HG03460 (cell line): ENCODE results near the gene CPED1.
"Not testable (repeated sequence)": the region's sequence is repeated elsewhere in the genome, so short reads cannot be mapped to it uniquely, and the experiment has no call there.

Experiments
- ATAC-seq: cut with Tn5 transposase; IDR thresholded peaks from one replicate; pipeline ENCODE4 v1.9.1; 2021; ENCODE audit not compliant: unreplicated experiment

CPED1 gene

DNA sequence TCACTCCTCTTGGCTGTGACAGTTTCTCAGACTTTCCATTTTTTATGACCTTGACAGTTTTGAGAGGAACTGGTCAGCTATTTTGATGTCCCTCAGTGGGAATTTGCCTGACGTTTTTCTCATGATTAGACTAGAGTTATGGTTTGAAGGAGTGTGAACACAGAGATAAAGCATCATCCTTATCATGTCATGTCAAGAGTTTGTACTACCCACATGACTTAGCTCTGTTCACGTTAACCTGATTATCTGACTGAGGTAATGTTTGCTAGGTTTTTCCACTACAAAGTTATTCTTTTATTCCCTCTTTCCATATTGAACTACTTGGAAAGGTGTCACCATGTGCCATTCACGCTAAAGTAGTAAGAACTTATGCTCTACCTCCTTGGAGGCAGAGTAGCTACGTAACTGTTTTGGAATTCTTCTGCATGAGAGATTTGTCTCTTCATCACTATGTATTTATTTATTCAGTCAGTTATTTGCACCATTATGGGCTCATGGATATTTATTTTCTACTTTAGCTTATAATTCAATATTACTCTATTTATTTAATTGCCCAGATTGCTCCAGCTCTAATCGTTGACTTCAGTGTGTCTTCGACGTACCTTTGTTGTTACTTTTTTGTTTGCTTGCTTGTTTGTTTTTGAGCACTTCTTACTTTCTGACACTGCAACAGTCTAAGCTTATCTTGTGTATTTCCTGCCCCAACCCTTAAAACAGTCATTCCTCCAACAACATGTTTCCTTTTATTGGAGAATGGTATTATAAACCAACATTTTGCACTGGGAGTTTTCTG, 50.4 kb downstream of the CPED1 start:
- no peak for ATAC-seq

- no peak for ATAC-seq
Measured at GRCh38 chr7:121039510-121039822, 51.0 kb downstream of the CPED1 start.

DNA sequence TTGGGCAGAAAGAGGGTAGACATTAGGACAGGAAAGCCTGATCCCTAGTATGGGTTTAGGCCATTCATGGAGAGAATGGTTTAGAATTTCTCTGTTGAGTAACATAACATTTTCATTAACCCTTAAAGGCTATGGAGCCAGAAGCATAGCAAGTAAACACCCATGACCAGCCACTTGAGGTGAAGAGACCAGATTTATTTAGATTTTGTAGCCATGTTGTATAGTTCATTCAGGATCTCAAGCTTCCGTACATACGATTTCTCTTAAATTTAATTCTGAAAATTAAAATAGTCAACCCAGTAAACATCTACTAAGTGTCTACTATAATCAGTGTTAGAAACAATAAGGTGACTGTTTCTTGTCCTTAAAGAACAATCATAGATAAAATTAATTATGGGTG, 51.5 kb downstream of the CPED1 start:
- ATAC-seq: no peak

DNA sequence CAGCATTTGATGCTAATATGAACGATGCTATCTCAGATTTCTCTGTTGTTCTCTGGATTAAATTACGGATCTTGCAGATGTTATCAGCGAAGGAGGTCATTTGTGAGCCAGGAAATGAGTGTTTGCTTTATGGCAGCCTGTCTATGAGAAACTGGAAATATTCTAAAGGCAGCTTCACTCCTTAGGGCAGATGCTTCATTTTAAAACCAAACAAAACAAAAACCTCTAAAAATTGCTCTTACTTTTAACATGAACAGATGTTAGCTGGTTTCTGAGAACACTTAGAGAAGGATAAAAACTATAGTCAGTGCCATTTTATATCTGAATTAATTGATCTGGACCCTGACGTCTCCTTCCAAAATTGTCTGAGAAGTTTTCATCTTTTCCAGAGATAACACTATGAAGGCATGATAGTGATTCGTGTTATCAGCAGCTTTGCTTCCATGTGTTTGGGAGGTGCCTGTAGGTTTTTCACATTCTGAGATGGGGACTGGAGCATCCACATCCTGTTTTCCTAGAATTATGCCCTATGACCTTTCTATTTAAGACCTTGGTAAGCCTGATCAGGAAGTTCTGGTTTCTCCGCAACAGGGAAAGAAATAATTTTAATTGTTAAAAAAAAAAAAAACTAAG, 53.1 kb downstream of the CPED1 start:
- ATAC-seq: no peak

DNA sequence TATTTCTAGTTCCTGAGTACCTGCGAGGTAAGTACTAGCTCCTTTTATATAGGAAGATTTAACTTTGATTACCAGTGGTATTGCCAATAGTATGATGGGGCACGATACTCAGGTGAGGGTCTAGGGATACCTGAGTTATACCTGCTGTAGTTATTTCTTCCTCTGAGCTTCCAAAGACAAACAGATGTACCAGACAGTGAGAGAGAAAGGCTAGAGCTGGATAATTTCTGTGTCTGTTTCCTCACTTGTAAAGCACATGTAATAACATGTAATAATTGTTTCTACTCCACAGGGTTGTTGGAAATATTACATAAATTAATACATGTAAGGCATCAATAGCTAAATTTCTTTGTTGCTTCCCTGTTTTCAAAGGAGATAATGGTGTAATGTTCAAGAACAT, 53.7 kb downstream of the CPED1 start:
- no peak for ATAC-seq

- ATAC-seq: no peak
Measured at GRCh38 chr7:121042899-121043298, 54.4 kb downstream of the CPED1 start.

GRCh38 chr7:121043314-121044234, 55.1 kb downstream of the CPED1 start:
- no peak for ATAC-seq

DNA sequence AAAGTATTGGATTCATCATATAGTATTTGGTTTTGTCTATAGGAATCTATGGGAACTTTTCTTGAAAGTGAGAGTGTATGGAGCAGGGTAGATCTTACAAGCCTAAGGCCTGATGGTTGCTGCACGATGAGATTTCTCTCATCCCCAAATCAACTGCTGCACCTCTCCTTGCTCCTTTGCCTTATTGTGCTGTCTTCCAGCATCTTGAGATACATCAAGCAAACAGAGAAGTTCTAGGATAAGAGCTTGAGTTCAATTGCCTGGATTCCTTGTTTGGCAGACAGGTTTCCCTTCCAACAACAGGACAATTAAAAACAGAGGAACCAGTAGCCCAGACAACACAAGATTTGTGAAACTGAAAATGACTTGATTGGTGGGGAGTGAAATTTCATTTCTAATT, 56.6 kb downstream of the CPED1 start:
- no peak for ATAC-seq

DNA sequence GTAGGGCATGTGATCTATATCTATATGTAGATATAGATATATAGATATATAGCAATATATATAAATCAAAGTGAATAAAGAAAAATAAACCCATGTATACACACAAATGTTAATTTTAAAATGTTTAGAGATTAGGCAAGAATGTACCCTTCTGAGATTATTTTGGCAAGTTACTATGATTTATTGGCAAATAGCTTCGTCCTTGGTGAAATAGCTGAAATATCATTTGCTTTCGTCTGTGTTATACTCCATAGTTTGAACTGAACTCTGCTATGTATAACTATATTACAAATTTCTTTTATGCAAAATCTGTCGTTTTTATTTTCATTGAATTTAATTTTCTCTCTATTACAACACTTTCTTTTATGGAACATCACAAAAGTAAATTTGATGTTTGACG, 57.5 kb downstream of the CPED1 start:
- no peak for ATAC-seq

DNA sequence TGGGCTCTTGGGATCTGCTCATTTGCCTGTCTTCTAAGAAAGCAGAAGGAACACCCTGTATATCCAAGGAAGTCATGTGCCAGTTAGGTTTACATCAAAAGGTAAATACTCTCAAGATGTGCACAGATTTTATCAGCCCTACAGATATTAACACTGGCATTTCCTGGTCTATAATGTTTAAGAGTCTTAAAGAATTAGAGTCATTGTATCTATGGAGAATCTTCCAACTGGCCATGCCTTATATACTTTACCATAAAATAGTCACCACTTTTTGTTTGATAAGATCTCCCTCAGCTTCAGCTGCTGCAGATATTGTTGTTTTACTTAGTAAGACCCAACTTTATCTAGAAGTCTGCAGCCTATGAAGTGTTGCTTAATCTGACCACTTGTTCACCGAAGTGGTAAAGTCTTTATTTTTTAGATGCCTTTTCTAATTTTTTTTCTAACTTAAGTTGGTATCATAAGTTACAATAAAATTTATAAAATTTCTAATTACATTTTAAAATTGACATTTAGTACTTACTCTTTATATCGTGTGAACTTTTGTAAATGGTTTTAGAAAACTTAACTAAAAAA, 58.5 kb downstream of the CPED1 start:
- ATAC-seq: no peak

GRCh38 chr7:121048195-121048594, 59.7 kb downstream of the CPED1 start:
- ATAC-seq: no peak

- no peak for ATAC-seq
Measured at GRCh38 chr7:121049028-121049791, 60.7 kb downstream of the CPED1 start.

DNA sequence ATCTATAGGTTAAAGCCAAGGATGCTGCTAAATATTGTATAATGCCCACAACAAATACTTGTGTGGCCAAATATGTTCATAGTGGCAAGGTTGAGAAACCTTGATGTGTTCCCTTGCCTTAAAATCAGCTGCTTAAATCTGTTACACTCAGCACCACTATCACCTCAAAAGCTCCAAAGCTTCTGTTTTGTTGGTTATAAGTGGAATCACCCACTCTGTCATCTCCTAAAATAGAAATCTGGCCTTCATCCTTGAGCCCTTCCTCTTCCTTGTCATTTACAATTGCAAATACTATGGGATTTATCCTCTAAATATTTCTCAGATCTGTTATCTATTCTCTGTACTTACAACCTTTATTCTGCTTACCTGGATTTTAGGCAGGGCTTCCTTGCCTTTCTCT, 61.4 kb downstream of the CPED1 start:
- no peak for ATAC-seq

DNA sequence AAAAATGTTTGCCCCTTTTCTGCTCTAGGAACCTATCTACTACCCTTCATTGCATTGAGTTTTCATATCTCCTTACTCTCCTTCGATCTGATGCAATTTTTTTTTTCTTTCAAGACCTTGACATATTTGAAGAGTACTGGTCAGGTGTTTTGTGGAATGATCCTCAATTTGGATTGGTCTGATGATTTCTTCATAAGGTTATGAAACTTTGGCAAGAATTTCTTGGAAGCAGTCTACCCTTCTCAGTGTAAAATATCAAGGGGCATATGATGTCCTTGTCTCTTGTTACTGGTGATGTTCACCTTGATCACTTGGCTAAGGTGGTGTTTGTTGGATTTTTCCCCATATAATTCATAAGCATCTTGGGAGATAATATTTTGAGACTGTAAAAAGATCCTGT, 64.7 kb downstream of the CPED1 start:
- ATAC-seq: no peak

GRCh38 chr7:121054925-121055324, 66.4 kb downstream of the CPED1 start:
- ATAC-seq: no peak

DNA sequence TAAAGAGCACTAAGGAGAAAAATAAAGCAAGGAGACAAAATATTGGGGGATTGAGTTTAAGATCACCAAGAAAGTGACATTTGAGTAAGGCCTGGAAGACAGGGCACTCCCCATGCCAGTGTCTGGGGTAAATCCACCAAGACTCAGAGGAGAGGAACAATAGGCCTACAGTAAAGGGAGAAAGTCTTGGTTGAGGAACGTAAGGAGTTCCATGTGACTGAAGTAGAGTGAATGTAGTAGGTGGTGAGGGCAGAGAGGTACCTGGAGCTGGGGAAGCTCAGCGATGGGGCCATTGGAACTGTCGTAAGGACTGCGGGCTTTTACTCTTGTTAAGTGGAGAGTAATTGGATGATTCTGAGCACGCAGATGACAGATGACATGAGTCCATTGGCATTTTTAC, 69.4 kb downstream of the CPED1 start:
- no peak for ATAC-seq

GRCh38 chr7:121058975-121059374, 70.5 kb downstream of the CPED1 start:
- no peak for ATAC-seq

GRCh38 chr7:121059979-121060509, 71.5 kb downstream of the CPED1 start:
- not testable (repeated sequence) for ATAC-seq

DNA sequence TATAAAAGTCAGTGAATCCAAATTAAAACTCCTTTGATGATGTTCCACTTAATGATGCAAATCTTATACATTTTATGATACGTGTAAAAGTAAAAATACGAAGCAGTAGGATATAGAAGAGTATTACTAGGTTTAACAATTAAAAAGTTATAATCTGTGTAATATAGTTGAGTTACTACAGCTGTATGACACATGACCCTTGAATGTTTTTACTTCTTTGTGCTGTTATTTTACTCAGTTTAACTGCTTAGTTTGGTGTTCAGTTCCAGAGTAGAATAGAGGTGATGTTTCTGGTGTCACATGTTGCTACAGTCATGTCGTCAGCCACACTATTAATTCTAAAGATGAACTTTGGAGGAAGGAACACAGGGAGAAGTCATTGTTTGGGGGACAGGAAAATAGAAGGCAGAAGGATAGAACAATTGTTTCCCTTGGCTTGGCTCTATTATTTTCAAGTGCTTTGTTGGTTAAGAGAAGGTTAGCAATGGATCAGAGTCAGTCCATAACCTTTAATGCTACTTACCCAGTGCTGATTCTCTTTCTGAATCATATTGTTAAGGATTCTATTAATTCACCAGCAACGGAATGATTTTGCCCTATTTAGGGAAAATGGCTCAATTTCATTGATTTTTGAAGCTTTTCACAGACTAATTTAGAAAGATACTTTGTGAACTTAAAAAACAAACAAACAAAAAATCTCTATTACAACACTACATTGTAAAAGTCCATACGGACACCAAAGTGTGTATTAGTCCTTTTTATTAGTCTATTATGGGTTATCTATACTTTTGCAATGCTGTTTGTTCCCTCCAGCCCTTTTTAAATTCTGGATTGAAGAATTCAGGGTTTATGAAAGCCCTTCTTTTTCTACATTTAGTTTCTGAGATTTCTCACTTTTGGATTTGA, 73.4 kb downstream of the CPED1 start:
- no peak for ATAC-seq
